ENCODE results near the gene CCDC85B.

CCDC85B gene

GRCh38 chr11:65856689-65857499, 33.6 kb upstream of the CCDC85B start:
- intact Hi-C loops (cut with DNase I), result no loop called here
- DNase-seq, result peak; percentile 64 to 96 (median 80)

- intact Hi-C loops (cut with DNase I), result no loop called here
- peak in 8 of 10 donors; percentile 40 to 95 (median 61) for DNase-seq
Observed at GRCh38 chr11:65857500-65857852, 33.0 kb upstream of the CCDC85B start.

GRCh38 chr11:65857853-65858680, 32.4 kb upstream of the CCDC85B start, which contains the start of gene CFL1:
Gene CFL1 (minus strand): TSS chr11:65858180. CDS start chr11:65858099, 81 bp downstream.
- intact Hi-C loops (cut with DNase I), result loop anchor here (2.0 kb wide), 1 partner anchor 33 kb away; the partner anchor contains the start of gene CCDC85B
- DNase-seq, result peak; percentile 96 to 100 (median 98)

- DNase-seq, result no peak
- intact Hi-C loops (cut with DNase I), result loop anchor here (2.0 kb wide), 1 partner anchor 32 kb away; the partner anchor contains the start of gene CCDC85B
Observed at GRCh38 chr11:65858681-65859087, 31.8 kb upstream of the CCDC85B start.

- intact Hi-C loops (cut with DNase I), result loop anchor here (2.0 kb wide), 1 partner anchor 32 kb away; the partner anchor contains the start of gene CCDC85B
Observed at GRCh38 chr11:65859095-65859811, 31.2 kb upstream of the CCDC85B start.

GRCh38 chr11:65859812-65860277, 30.6 kb upstream of the CCDC85B start:
- intact Hi-C loops (cut with DNase I), result loop anchor here (2.0 kb wide), 1 partner anchor 31 kb away; the partner anchor contains the start of gene CCDC85B
- DNase-seq, result peak in 3 of 10 donors; percentile 26 to 74 (median 38)

More at GRCh38 chr11:65859095-65859811, 31.2 kb upstream of the CCDC85B start:
- peak; percentile 90 to 100 (median 97) for DNase-seq

GRCh38 chr11:65860278-65861164, 30.0 kb upstream of the CCDC85B start, which contains the start of gene MUS81:
Gene MUS81 (plus strand): TSS chr11:65860433. CDS start chr11:65860754, 321 bp downstream.
- peak; percentile 92 to 99 (median 95) for DNase-seq
- intact Hi-C loops (cut with DNase I), result no loop called here

- DNase-seq, result peak in 1 of 10 donors; percentile 78
- intact Hi-C loops (cut with DNase I), result no loop called here
Observed at GRCh38 chr11:65861165-65861505, 29.3 kb upstream of the CCDC85B start.

GRCh38 chr11:65861533-65862183, 28.8 kb upstream of the CCDC85B start:
- DNase-seq, result peak in 2 of 10 donors; percentile 19 to 62

GRCh38 chr11:65862191-65862735, 28.2 kb upstream of the CCDC85B start:
- peak in 2 of 10 donors; percentile 17 to 21 for DNase-seq
- intact Hi-C loops (cut with DNase I), result no loop called here

More at GRCh38 chr11:65861533-65862183, 28.8 kb upstream of the CCDC85B start:
- intact Hi-C loops (cut with DNase I), result no loop called here

- DNase-seq, result peak in 4 of 10 donors; percentile 6 to 76 (median 57)
- intact Hi-C loops (cut with DNase I), result no loop called here
Observed at GRCh38 chr11:65862941-65863888, 27.3 kb upstream of the CCDC85B start.

- peak in 2 of 10 donors; percentile 18 to 37 for DNase-seq
- intact Hi-C loops (cut with DNase I), result no loop called here
Observed at GRCh38 chr11:65863889-65864705, 26.4 kb upstream of the CCDC85B start.

- intact Hi-C loops (cut with DNase I), result no loop called here
- DNase-seq, result peak in 2 of 10 donors; percentile 14 to 47
Observed at GRCh38 chr11:65864706-65865471, 25.6 kb upstream of the CCDC85B start.

- intact Hi-C loops (cut with DNase I), result no loop called here
- peak in 2 of 10 donors; percentile 63 to 72 for DNase-seq
Observed at GRCh38 chr11:65865550-65866172, 24.8 kb upstream of the CCDC85B start.

All from posterior cingulate gyrus (tissue), 11 donors.